GM18858 (cell line): ENCODE measurements around the gene HTR2C.
"Not testable (repeated sequence)": the region's sequence is repeated elsewhere in the genome, so short reads cannot be mapped to it uniquely, and the experiment has no call there.

ENCODE experiments used
- ATAC-seq: cut with Tn5 transposase; IDR thresholded peaks from one replicate; pipeline ENCODE4 v1.9.1; 2021; ENCODE audit not compliant: unreplicated experiment

HTR2C gene

GRCh38 chrX:114710571-114710970 lies 126.7 kb downstream of the HTR2C start:
- no peak for ATAC-seq

- no peak for ATAC-seq
These were observed 128.6 kb downstream of the HTR2C start for GRCh38 chrX:114712466-114712865.

- no peak for ATAC-seq
These were observed 131.2 kb downstream of the HTR2C start for GRCh38 chrX:114715096-114715495.

DNA sequence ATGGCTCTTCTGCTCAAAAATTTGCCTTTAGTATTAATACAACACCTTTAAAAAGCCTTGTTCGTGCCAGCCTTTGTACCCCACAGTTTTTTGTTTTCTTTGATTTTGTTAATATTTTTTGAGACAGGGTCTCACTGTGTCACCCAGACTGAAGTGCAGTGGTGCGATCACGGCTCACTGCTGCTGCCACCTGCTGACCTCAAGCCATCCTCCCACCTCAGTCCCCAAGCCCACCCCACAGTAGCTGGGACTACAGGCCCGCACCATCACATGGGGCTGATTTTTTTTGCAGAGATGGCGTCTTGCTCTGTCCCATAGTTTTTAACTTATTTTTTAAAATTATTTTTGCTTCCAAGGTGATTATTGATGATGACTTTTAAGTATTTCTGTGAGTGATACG lies 134.0 kb downstream of the HTR2C start:
- no peak for ATAC-seq

DNA sequence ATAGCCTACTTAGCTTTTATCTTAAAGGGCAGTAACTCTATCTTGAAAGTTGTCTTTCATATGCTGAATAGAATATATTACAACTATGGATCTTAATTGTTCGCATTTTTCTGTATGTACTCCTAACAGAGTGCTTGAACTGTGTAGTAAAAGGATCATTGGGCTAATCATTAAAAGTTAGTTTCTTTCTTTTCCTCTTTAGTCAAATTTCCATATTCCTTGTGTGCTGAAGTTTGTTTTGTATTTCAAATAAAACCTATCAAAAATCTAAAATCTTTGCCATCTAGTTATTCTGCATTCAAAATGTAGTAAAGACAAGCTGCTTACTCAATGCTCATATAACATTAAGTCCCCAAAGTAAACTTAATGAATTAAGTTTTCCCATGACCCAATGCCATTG lies 182.7 kb downstream of the HTR2C start:
- ATAC-seq = no peak

DNA sequence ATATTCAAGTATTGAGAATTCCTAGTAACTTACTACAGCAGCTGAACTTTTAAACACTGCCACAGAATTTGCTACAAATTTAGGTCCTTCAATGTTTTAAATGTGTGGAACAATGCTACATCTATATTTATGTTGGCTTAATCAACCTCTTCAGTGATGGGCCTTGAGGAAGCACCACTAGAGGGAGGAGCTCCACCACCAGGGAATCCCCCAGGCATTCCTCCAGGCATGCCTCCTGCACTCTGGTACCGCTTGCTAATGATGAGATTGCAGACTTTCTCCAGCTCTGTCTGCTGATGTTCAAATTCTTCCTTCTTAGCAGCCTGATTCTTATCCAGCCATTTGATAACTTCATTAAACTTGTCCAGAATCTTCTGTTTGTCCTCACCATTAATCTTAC lies 190.8 kb downstream of the HTR2C start:
- no peak for ATAC-seq

DNA sequence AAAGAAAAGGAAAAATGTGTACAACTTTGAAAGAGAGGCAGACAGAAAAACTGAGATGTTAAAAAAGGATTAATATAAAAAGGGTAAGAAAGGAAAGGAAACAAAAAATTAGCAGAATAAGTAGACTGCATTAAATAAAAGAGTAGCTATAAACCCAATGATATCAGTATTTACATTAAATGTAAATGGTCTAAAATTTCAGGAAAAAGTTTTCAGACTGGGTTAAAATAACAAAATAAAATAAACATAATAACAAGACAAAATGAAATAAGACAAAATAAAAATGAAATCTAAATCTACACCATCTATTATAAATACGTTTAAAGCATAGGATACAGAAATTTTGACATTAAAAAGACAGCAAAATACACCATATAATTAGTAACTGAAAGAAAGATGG lies 199.0 kb downstream of the HTR2C start:
- no peak for ATAC-seq

- ATAC-seq = no peak
These were observed 203.2 kb downstream of the HTR2C start for GRCh38 chrX:114787061-114787460.

- ATAC-seq = no peak
These were observed 213.6 kb downstream of the HTR2C start for GRCh38 chrX:114797494-114797893.

- no peak for ATAC-seq
These were observed 215.0 kb downstream of the HTR2C start for GRCh38 chrX:114798907-114799306.

GRCh38 chrX:114800719-114801118 lies 216.8 kb downstream of the HTR2C start:
- ATAC-seq = no peak

DNA sequence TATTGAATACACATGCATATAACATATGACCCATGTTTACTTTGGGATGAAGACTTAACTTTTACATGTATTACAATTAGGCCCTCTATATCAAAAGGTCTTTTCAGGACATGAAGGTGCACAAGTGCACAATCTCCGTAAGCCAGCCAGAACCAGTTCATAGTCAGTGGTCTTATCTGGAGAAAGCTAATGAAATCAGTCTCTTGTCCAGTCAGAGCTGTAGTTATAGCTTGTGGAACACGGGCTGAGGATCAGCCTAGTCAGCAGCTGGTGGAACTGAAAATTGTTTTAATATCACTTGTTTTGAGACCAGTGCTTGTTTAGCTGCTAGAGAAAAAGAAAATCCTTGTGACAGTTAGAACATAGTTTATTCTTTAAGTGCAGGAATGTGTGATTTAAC lies 235.6 kb downstream of the HTR2C start:
- no peak for ATAC-seq

GRCh38 chrX:114841051-114841450 lies 257.2 kb downstream of the HTR2C start:
- ATAC-seq = no peak

- no peak for ATAC-seq
These were observed 258.3 kb downstream of the HTR2C start for GRCh38 chrX:114842181-114842580.

DNA sequence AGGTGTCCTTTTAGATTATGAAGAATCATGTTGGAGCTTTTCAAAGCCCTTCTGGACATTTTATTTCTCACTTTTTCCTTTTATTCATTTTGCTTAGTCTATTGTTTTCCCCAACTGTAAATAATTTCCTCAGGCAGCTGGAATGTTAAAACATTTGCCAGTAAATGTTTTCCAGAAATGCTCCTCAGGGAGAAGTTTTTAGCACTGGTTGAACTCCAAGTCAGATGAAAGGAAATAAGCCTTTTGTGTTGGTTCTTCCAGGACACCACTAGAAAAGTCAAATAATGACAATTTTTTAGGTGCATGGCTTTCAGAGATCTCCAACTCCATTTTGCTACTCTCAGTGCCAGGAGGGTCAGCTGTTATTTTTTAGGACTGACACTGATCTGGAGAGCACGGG lies 305.6 kb downstream of the HTR2C start:
- ATAC-seq = no peak

- no peak for ATAC-seq
These were observed 319.7 kb downstream of the HTR2C start for GRCh38 chrX:114903618-114904017.

GRCh38 chrX:114905251-114905650 lies 321.4 kb downstream of the HTR2C start:
- no peak for ATAC-seq

DNA sequence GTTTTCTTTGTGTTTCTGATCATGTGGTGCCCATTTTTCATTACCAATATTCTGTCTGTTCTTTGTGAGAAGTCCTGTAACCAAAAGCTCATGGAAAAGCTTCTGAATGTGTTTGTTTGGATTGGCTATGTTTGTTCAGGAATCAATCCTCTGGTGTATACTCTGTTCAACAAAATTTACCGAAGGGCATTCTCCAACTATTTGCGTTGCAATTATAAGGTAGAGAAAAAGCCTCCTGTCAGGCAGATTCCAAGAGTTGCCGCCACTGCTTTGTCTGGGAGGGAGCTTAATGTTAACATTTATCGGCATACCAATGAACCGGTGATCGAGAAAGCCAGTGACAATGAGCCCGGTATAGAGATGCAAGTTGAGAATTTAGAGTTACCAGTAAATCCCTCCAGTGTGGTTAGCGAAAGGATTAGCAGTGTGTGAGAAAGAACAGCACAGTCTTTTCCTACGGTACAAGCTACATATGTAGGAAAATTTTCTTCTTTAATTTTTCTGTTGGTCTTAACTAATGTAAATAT lies 323.2 kb downstream of the HTR2C start:
- no peak for ATAC-seq

GRCh38 chrX:114924423-114924822 lies 340.5 kb downstream of the HTR2C start:
- ATAC-seq = no peak

DNA sequence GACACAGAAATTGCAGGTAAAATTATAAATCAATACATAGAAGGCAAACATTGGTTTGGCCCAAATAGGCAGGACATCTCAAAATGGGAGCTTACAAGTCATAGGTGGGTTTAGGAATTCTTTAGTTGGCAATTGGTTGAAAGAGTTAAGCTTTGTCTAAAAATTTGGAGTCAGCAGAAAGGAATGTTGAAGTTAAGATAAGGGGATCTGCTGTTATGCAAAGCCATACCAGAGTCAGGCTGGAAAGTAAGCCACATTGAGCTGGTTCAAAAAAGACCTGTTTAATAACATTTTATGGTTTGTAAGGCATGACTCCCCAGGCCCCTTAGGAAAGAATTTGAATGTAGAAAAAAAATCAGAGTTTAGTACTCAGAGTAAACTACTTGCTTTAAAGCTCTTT lies 341.0 kb downstream of the HTR2C start:
- no peak for ATAC-seq

DNA sequence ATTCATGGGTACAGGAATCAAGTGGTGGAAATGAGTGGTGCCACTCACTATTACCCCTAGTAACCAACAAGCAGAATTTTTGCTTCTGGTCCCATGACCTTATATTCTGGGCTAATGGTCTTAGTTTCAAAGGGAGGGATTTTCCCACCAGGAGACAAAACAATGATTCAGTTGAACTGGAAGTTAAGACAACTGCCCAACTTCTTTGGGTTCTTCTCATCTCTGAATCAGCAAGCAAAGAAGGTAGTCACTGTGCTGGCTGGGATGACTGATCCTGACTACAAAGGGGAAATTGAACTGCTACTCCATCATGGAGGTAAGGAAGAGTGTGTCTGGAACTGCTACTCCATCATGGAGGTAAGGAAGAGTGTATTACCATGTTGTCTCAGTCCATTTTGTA lies 346.3 kb downstream of the HTR2C start:
- ATAC-seq = no peak

GRCh38 chrX:114932550-114932949 lies 348.7 kb downstream of the HTR2C start:
- no peak for ATAC-seq

DNA sequence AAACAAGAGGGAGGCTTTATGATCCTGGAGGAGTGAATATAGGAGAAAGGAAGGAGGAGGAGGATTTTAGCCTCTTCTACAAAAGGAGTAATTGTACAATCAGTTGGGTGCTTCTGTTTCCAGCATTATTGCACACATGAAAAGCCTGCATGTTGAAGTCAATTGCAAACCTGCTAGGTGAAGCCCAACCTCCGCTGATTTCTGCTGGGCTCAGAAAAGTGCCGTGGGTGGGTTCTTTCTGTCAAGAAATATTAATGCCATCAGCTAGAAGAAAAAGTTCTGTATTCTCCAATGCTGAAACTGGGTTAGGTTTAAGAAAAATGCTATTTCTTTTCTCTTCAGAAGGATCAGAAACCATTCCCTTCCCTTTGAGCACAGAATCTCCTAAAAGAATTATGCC lies 349.4 kb downstream of the HTR2C start:
- not testable (repeated sequence) for ATAC-seq

DNA sequence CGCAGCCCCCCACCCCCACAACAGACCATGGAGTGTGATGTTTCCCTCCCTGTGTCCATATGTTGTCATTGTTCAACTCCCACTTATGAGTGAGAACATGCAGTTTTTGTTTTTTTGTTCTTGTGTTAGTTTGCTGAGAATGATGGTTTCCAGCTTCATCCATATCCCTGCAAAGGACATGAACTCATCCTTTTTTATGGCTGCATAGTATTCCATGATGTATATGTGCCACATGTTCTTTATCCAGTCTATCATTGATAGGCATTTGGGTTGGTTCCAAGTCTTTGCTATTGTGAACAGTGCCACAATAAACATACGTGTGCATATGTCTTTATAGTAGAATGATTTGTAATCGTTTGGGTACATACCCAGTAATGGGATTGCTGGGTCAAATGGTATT lies 353.2 kb downstream of the HTR2C start:
- not testable (repeated sequence) for ATAC-seq
